ENCODE data around the gene CNPY2. TPM values are rescaled to one million over a fixed set of nuclear protein-coding genes. Genes with fewer than 3 reads are reported as not detected.
"Not testable (repeated sequence)": the region's sequence is repeated elsewhere in the genome, so short reads cannot be mapped to it uniquely, and the experiment has no call there.

CNPY2 gene
- total RNA-seq, 2 experiments from 2014 or later, result 81.0 to 81.7 TPM

GRCh38 chr12:56271031-56271430 lies 44.8 kb downstream of the CNPY2 start:
- Mint-ChIP-seq H3K36me3 (ENCODE audit: low read depth) (peaks cover 37% of the 10 kb centered on the region), H3K9me3 (no peaks in the 10 kb centered on the region), H3K4me3 (no peak overlapping the region), H3K27me3 (no peaks in the 10 kb centered on the region), H3K27ac (peak overlapping the region; percentile 61), H3K4me1 (ENCODE audit: low read depth) (peaks cover 16% of the 10 kb centered on the region)
- ATAC-seq, result no peak
- DNase-seq, result no peak
- CTCF ChIA-PET, result interaction anchor here (0.8 to 1.7 kb wide), 6 partner anchors 13 to 81 kb away, joined by 3 to 5 read pairs (median 4); partner anchors contain the start of genes ANKRD52 and SMARCC2
- POLR2A ChIA-PET, result interaction anchor here (1.0 to 1.7 kb wide), 2 partner anchors 12 to 112 kb away, joined by 3 to 6 read pairs; partner anchors contain the start of gene MYL6
- intact Hi-C loops (cut with micrococcal nuclease), result no loop called here
- TF ChIP-seq, protein P1, sequence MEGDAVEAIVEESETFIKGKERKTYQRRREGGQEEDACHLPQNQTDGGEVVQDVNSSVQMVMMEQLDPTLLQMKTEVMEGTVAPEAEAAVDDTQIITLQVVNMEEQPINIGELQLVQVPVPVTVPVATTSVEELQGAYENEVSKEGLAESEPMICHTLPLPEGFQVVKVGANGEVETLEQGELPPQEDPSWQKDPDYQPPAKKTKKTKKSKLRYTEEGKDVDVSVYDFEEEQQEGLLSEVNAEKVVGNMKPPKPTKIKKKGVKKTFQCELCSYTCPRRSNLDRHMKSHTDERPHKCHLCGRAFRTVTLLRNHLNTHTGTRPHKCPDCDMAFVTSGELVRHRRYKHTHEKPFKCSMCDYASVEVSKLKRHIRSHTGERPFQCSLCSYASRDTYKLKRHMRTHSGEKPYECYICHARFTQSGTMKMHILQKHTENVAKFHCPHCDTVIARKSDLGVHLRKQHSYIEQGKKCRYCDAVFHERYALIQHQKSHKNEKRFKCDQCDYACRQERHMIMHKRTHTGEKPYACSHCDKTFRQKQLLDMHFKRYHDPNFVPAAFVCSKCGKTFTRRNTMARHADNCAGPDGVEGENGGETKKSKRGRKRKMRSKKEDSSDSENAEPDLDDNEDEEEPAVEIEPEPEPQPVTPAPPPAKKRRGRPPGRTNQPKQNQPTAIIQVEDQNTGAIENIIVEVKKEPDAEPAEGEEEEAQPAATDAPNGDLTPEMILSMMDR (IDR thresholded peaks at IDR 0.05), result no peak

- CTCF ChIA-PET, result interaction anchor here (0.7 to 5.0 kb wide), 15 partner anchors 10 to 484 kb away, joined by 3 to 40 read pairs (median 5); partner anchors contain the start of genes ANKRD52, RNF41, SMARCC2 and STAT2
- POLR2A ChIA-PET, result interaction anchor here (0.6 to 3.0 kb wide), 12 partner anchors 9 to 1260 kb away, joined by 3 to 17 read pairs (median 3); partner anchors contain the start of genes ANKRD52 and STAT2
Measured at GRCh38 chr12:56267443-56268071, 48.2 kb downstream of the CNPY2 start.

GRCh38 chr12:56266693-56267442 lies 48.9 kb downstream of the CNPY2 start, which contains the start of gene COQ10A:
TSS of gene COQ10A (plus strand) at chr12:56266942. CDS start at chr12:56267119, 177 bp downstream.
- H3K27me3 Mint-ChIP-seq, result no peaks in the 10 kb centered on the region
- CTCF ChIA-PET, result interaction anchor here (0.7 to 5.0 kb wide), 17 partner anchors 9 to 221 kb away, joined by 3 to 40 read pairs (median 4); partner anchors contain the start of genes ANKRD52, RNF41, SMARCC2 and STAT2
- peak; percentile 90 for ATAC-seq
- intact Hi-C loops (cut with micrococcal nuclease), result loop anchor here (5.0 kb wide), 1 partner anchor 45 kb away; the partner anchor contains the start of genes NABP2 and RNF41
- TF ChIP-seq, protein P1 (IDR thresholded peaks at IDR 0.05), result peak; percentile 84
- peak within 1 kb of the TSS; percentile 91 for H3K27ac Mint-ChIP-seq
- peaks cover 14% of the 10 kb centered on the region for H3K36me3 Mint-ChIP-seq (ENCODE audit: low read depth)
- peaks cover 19% of the 10 kb centered on the region for H3K4me1 Mint-ChIP-seq (ENCODE audit: low read depth)
- H3K4me3 Mint-ChIP-seq, result peak within 1 kb of the TSS; percentile 93
- POLR2A ChIA-PET, result interaction anchor here (0.6 to 3.0 kb wide), 15 partner anchors 9 to 1260 kb away, joined by 3 to 17 read pairs (median 3); partner anchors contain the start of genes ANKRD52, CNPY2, RNF41 and STAT2
- H3K9me3 Mint-ChIP-seq, result no peaks in the 10 kb centered on the region
- peak; percentile 90 for DNase-seq

More at GRCh38 chr12:56267443-56268071, 48.2 kb downstream of the CNPY2 start:
- H3K9me3 Mint-ChIP-seq, result no peaks in the 10 kb centered on the region
- TF ChIP-seq, protein P1 (IDR thresholded peaks at IDR 0.05), result no peak
- H3K4me3 Mint-ChIP-seq, result peak overlapping the region; percentile 93
- peak; percentile 23 for DNase-seq
- H3K36me3 Mint-ChIP-seq (ENCODE audit: low read depth), result peaks cover 18% of the 10 kb centered on the region
- H3K27ac Mint-ChIP-seq, result peak overlapping the region; percentile 54
- ATAC-seq, result no peak
- intact Hi-C loops (cut with micrococcal nuclease), result loop anchor here (5.0 kb wide), 1 partner anchor 45 kb away; the partner anchor contains the start of genes NABP2 and RNF41
- no peaks in the 10 kb centered on the region for H3K27me3 Mint-ChIP-seq
- peaks cover 19% of the 10 kb centered on the region for H3K4me1 Mint-ChIP-seq (ENCODE audit: low read depth)

- ChIA-PET POLR2A (interaction anchor here (0.6 to 3.0 kb wide), 9 partner anchors 8 to 514 kb away, joined by 3 to 17 read pairs (median 3); partner anchors contain the start of genes ANKRD52, CNPY2 and RNF41), CTCF (interaction anchor here (0.8 to 5.0 kb wide), 14 partner anchors 9 to 198 kb away, joined by 3 to 40 read pairs (median 5); partner anchors contain the start of genes ANKRD52, RNF41, STAT2 and ZC3H10)
- not testable (repeated sequence) for H3K9me3 Mint-ChIP-seq, H3K27me3 Mint-ChIP-seq, DNase-seq, ATAC-seq
- Mint-ChIP-seq H3K4me1 (ENCODE audit: low read depth) (peaks cover 19% of the 10 kb centered on the region), H3K36me3 (ENCODE audit: low read depth) (peaks cover 11% of the 10 kb centered on the region), H3K4me3 (peak overlapping the region; percentile 93), H3K27ac (peak overlapping the region; percentile 91)
- intact Hi-C loops (cut with micrococcal nuclease), result loop anchor here (5.0 kb wide), 1 partner anchor 44 kb away; the partner anchor contains the start of genes NABP2 and RNF41
Measured at GRCh38 chr12:56266068-56266692, 49.6 kb downstream of the CNPY2 start.
